Measurements from ENCODE around the gene KRT7. TPM values are rescaled to one million over a fixed set of nuclear protein-coding genes. Genes with fewer than 3 reads are reported as not detected.

Gene KRT7
- total RNA-seq, 1 experiment from 2014 or later, result 10.0 TPM

DNA sequence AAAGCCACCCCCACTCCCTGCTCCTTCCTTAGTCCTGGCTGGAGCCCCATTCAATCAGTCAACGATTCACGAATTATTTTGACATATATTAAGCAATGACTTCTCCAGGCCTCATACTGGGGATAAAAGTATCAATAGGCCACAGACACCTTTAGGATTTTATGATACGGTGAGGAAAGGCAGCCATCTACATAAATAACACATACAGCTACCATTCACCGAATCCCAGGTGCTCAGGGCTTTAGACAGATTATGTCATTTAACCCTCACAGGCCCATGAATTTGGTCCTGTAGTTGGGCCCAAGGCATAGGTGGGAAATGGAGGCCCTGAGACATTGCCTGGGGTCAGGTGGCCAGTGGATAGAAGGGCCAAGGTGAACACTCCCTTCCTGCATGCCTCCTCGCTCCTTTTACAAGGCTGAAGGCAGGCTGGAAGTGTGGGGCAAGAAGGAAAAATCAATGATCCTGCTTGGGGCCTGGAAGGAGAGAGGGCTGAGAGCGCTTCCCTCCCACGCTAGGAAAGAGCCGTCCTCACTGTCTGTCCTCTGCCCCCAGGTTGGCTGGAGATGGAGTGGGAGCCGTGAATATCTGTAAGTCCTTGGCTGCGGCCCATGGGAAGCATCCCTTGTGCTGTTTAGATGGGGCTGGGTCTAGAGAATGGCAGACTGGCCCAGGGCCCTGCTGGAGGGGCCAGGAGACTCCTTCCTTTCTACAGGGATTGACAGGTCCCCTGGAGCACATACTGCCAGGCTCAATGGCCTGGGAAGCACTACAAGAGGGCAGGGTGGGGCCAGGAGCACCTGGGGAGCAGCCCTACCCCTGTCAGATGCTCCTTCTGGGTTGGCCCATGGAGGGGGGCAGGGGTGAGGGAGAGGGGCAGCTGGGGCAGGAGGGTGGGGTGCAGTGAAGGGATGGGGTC is 14.8 kb downstream of the KRT7 start:
- no peaks in the 10 kb centered on the region for H3K9me3 Mint-ChIP-seq
- H3K4ac ChIP-seq (ENCODE audit: low read depth, low read length), result no peak overlapping the region
- H2AK5ac ChIP-seq (ENCODE audit: insufficient read length, low read length), result no peak overlapping the region
- H2BK120ac ChIP-seq (ENCODE audit: low read depth, low read length, poor library complexity, severe bottlenecking), result no peak overlapping the region
- H4K20me1 ChIP-seq (ENCODE audit: control insufficient read depth, insufficient read depth, insufficient read length), result no peaks in the 10 kb centered on the region
- H4K5ac ChIP-seq (ENCODE audit: insufficient read length, low read depth, low read length), result no peak overlapping the region
- WGBS (ENCODE audit: extremely low coverage, insufficient read length, low lambda C conversion rate), result no CpG with 5 or more reads among the region's 10 CpGs
- peaks cover 0 to 10% (median 2%) of the 10 kb centered on the region in 3 experiments; a peak in 3 of 7 replicates for H3K36me3 Mint-ChIP-seq (ENCODE audit: insufficient read depth in 1 of 3, low read depth in 3 of 3)
- no peak overlapping the region for H3K18ac ChIP-seq (ENCODE audit: insufficient read length, low read depth, low read length)
- no peak overlapping the region for H3K14ac ChIP-seq (ENCODE audit: insufficient read depth, low read length)
- DNase-seq, result peak; percentile 22
- no peak overlapping the region for H2BK5ac ChIP-seq (ENCODE audit: insufficient read length, low read length)
- H3K4me2 ChIP-seq (ENCODE audit: insufficient read depth, insufficient read length, low read length), result no peak overlapping the region
- no peaks in the 10 kb centered on the region for H3K9me3 ChIP-seq (ENCODE audit: control insufficient read depth, low read depth, low read length)
- no peaks in the 10 kb centered on the region for H3K23me2 ChIP-seq (ENCODE audit: insufficient read length, low read depth, low read length, poor library complexity, severe bottlenecking)
- H2BK12ac ChIP-seq (ENCODE audit: insufficient read length, low read depth, low read length), result no peak overlapping the region
- no peak overlapping the region for H4K8ac ChIP-seq (replicated peaks; ENCODE audit: insufficient read length, low read depth, low read length)
- no peaks in the 10 kb centered on the region; the same call in 1 of the 2 replicates for H3K27me3 ChIP-seq (ENCODE audit: insufficient read depth, low read length)
- no peak overlapping the region; a peak in 1 of 5 replicates for H3K4me3 Mint-ChIP-seq
- H3K56ac ChIP-seq (ENCODE audit: insufficient read length, low read depth, low read length), result no peak overlapping the region
- no peak overlapping the region for H3K23ac ChIP-seq (ENCODE audit: insufficient read length, low read depth, low read length)
- H4K91ac ChIP-seq (ENCODE audit: insufficient read length, low read depth, low read length), result no peak overlapping the region
- H3K79me2 ChIP-seq (ENCODE audit: insufficient read depth, low read length), result no peaks in the 10 kb centered on the region
- H2BK15ac ChIP-seq (ENCODE audit: low read depth, low read length), result no peak overlapping the region
- peaks cover 33 to 44% of the 10 kb centered on the region in 2 experiments for H3K4me1 Mint-ChIP-seq
- peaks cover 55% of the 10 kb centered on the region for H3K27me3 Mint-ChIP-seq (ENCODE audit: low read depth)
- H3K79me1 ChIP-seq (ENCODE audit: insufficient read depth, low read depth, low read length, poor library complexity, severe bottlenecking), result no peaks in the 10 kb centered on the region
- H3K4me1 ChIP-seq (ENCODE audit: insufficient read depth, low read length), result peaks cover 5% of the 10 kb centered on the region; the same call in 1 of the 2 replicates
- no peak overlapping the region for H3K27ac ChIP-seq (ENCODE audit: insufficient read length, low read depth, low read length)
- no peak overlapping the region for H3T11ph ChIP-seq (ENCODE audit: low read length)
- no peak overlapping the region for H3K9ac ChIP-seq (ENCODE audit: extremely low read depth, insufficient read length, low read length)
- H3K27ac Mint-ChIP-seq, result peak overlapping the region in 2 of 3 experiments; percentile 45 to 68; a peak in 4 of 7 replicates
- no peak overlapping the region for H2BK20ac ChIP-seq (ENCODE audit: low read depth, low read length, poor library complexity, severe bottlenecking)
- no peak overlapping the region for H2AFZ ChIP-seq (ENCODE audit: low read length)
- TF ChIP-seq, protein P1, sequence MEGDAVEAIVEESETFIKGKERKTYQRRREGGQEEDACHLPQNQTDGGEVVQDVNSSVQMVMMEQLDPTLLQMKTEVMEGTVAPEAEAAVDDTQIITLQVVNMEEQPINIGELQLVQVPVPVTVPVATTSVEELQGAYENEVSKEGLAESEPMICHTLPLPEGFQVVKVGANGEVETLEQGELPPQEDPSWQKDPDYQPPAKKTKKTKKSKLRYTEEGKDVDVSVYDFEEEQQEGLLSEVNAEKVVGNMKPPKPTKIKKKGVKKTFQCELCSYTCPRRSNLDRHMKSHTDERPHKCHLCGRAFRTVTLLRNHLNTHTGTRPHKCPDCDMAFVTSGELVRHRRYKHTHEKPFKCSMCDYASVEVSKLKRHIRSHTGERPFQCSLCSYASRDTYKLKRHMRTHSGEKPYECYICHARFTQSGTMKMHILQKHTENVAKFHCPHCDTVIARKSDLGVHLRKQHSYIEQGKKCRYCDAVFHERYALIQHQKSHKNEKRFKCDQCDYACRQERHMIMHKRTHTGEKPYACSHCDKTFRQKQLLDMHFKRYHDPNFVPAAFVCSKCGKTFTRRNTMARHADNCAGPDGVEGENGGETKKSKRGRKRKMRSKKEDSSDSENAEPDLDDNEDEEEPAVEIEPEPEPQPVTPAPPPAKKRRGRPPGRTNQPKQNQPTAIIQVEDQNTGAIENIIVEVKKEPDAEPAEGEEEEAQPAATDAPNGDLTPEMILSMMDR (conservative IDR thresholded peaks at IDR 0.05), result no peak
